ENCODE measurements around the gene IBA57.
"Not testable (repeated sequence)": the region's sequence is repeated elsewhere in the genome, so short reads cannot be mapped to it uniquely, and the experiment has no call there.

Gene IBA57

DNA sequence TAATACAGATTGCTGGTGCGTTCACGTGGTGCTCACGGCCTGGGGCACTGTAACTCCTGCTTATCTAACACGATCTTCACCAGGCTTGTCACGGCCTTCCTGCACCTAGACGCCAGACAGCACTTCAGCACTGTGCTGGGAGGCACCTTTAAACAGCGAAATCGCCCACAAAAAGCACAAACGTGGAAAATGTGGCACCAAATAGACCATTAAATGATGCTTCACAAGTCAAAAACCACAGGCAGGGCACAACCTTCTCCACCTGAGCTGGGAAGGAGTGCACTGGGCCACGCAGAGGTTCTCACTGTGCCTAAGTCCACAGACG is 20.0 kb downstream of the IBA57 start:
- no peak overlapping the region for H3K4me3 ChIP-seq (replicated peaks in 1 of 2; ENCODE audit: low read depth in 2 of 2, low read length in 2 of 2)
- no peak for TF ChIP-seq CTCF (IDR thresholded peaks at IDR 0.05; ENCODE audit: low read depth, low read length)
- no peak for DNase-seq (ENCODE audit: low read depth in 2 of 2)

- H3K4me3 ChIP-seq (replicated peaks in 1 of 2; ENCODE audit: low read depth in 2 of 2, low read length in 2 of 2); DNase-seq (ENCODE audit: low read depth in 2 of 2): not testable (repeated sequence)
Observed at GRCh38 chr1:228188249-228188648, 22.6 kb downstream of the IBA57 start.

DNA sequence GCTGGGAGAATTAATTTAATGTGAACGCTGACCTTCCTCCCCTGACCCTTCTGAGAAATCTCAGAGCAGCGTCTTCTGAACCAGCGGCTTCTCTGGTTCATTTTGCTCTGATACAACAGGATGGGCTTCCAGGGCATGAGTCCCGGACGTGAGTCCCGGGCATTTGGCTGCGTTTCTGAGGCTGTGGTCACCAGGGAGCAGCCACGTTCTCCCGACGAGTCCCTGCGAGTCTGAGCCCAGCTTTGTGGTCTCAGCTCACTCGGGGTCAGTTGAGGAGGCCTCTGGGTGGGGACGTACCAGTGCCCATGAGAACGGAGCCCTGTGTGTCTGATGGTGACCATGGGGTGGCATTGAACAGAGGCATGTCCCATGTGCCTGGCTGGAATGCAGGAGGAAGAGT is 24.6 kb downstream of the IBA57 start:
- no peak for DNase-seq (ENCODE audit: low read depth in 2 of 2)
- TF ChIP-seq CTCF (IDR thresholded peaks at IDR 0.05; ENCODE audit: low read depth, low read length), result no peak
- no peak overlapping the region for H3K4me3 ChIP-seq (replicated peaks in 1 of 2; ENCODE audit: low read depth in 2 of 2, low read length in 2 of 2)

GRCh38 chr1:228190778-228191177 is 25.2 kb downstream of the IBA57 start:
- no peak for DNase-seq (ENCODE audit: low read depth in 2 of 2)
- no peak for TF ChIP-seq CTCF (IDR thresholded peaks at IDR 0.05; ENCODE audit: low read depth, low read length)
- H3K4me3 ChIP-seq (replicated peaks in 1 of 2; ENCODE audit: low read depth in 2 of 2, low read length in 2 of 2), result no peak overlapping the region

DNA sequence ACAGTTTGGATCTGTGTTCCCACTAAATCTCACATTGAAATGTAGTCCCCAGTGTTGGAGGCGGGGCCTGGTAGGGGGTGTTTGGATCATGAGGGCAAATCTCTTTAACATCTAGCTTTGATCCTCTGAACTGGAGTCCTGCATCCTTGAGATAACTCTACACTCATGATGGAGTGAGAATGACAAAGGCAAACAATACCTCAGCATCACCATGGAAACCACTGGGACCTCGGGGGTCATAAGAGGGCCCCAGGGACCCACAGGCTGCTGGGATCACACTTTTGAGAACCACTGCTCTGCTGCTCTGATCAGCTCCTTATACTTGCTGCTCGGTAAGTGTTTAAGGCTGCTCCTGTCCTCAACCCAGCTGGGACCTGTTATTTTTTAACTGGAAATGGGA is 28.8 kb downstream of the IBA57 start:
- no peak for TF ChIP-seq CTCF (IDR thresholded peaks at IDR 0.05; ENCODE audit: low read depth, low read length)
- no peak overlapping the region for H3K4me3 ChIP-seq (replicated peaks in 1 of 2; ENCODE audit: low read depth in 2 of 2, low read length in 2 of 2)
- no peak for DNase-seq (ENCODE audit: low read depth in 2 of 2)

GRCh38 chr1:228194921-228195812 is 29.6 kb downstream of the IBA57 start:
- TF ChIP-seq CTCF (IDR thresholded peaks at IDR 0.05; ENCODE audit: low read depth, low read length), result no peak
- DNase-seq (ENCODE audit: low read depth in 2 of 2), result no peak
- H3K4me3 ChIP-seq (replicated peaks in 1 of 2; ENCODE audit: low read depth in 2 of 2, low read length in 2 of 2), result no peak overlapping the region

DNA sequence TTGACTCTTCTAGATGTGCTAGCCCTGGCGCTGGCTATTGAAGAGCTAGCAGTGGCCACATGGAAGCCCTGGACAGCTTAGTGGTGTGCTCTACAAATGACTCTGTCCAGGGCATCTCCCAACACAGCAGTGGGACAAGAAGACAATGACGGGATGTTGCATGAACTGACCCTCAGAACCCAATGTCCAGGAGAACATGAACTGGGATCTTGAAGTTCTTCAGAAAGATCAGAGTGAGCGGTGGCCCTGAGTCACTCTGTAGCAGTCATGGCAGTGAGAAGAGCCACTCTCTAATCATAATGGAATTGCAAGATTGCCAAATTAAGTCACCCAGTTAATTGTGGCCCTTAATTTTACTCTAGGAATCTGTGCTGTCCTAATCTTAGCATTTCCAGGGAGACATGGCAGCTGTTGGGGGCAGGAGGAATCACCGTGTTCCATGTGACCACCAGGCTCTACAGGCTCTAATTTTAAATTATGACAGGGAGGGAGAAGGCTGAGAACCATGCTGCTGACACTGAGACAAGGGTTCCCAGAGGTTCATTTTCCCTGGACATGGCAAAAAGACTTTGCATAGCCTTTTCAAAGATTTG is 32.0 kb downstream of the IBA57 start:
- no peak for DNase-seq (ENCODE audit: low read depth in 2 of 2)

More for the DNA sequence above, 32.0 kb downstream of the IBA57 start:
- H3K4me3 ChIP-seq (replicated peaks in 1 of 2; ENCODE audit: low read depth in 2 of 2, low read length in 2 of 2), result no peak overlapping the region
- TF ChIP-seq CTCF (IDR thresholded peaks at IDR 0.05; ENCODE audit: low read depth, low read length), result no peak
